Measurements from ENCODE around the gene RRP12. TPM values are rescaled to one million over a fixed set of nuclear protein-coding genes. Genes with fewer than 3 reads are reported as not detected.

RRP12 gene
- total RNA-seq, 1 donor from 2014 or later, result 23.5 TPM

DNA sequence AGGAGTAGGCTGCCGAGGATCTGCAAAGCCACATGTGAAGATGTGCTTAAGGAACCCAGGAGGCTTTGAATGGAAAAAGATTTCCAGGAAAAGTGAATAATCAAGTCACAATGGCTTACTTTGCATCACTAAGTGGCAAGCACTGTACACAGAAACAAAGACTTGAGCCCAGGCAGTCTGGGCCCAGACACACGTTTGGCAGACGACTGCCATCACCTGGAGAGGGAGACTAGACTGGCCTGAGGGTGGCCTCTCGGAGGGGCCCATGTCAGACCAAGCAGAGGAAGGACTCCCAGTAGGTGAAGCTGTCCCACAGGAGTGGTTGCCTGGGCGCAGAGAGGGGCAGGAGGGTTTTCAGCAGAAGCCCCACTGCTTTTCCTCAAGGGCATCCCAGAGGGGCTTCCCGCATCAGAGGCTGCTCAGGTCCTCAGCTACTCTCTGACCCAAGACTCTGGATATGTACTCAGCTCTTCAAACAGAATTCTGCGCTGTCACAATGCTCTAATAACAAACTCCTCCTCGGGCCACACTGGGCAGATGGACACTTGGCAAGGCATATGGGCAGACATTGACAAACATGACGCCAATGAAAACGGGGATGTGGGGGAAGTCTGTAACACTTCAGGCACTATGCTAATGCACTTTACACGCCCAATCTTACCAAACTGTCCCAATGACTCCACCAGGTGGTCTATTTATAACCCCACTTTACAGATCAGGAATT is 38.7 kb downstream of the RRP12 start:
- DNase-seq (ENCODE audit: low read depth), result no peak

DNA sequence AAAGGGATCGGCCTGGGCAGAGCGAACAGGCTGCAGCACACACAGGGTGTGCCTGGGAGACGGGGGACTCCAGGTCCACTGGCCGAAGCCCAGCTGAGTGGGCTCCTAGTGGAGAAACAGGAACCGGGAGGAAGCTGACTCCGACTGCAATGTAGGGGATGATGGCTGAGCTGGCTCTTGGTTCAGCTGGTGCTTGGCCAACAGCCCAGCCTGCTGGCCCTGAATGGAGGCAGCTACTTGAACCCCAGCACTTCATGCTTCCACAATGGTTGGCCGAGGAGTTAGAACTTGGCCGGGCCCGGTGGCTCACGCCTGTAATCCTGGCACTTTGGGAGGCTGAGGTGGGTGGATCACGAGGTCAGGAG is 39.6 kb downstream of the RRP12 start:
- TF ChIP-seq, protein P1, sequence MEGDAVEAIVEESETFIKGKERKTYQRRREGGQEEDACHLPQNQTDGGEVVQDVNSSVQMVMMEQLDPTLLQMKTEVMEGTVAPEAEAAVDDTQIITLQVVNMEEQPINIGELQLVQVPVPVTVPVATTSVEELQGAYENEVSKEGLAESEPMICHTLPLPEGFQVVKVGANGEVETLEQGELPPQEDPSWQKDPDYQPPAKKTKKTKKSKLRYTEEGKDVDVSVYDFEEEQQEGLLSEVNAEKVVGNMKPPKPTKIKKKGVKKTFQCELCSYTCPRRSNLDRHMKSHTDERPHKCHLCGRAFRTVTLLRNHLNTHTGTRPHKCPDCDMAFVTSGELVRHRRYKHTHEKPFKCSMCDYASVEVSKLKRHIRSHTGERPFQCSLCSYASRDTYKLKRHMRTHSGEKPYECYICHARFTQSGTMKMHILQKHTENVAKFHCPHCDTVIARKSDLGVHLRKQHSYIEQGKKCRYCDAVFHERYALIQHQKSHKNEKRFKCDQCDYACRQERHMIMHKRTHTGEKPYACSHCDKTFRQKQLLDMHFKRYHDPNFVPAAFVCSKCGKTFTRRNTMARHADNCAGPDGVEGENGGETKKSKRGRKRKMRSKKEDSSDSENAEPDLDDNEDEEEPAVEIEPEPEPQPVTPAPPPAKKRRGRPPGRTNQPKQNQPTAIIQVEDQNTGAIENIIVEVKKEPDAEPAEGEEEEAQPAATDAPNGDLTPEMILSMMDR (conservative IDR thresholded peaks at IDR 0.05; ENCODE audit: low read depth, low read length), result no peak
- no peak for DNase-seq (ENCODE audit: low read depth)
- no peak overlapping the region for H3K4me3 ChIP-seq (ENCODE audit: low read depth, low read length)

More for the DNA sequence above, 38.7 kb downstream of the RRP12 start:
- H3K4me3 ChIP-seq (ENCODE audit: low read depth, low read length), result no peak overlapping the region
- TF ChIP-seq, protein P1 (conservative IDR thresholded peaks at IDR 0.05; ENCODE audit: low read depth, low read length), result no peak

DNA sequence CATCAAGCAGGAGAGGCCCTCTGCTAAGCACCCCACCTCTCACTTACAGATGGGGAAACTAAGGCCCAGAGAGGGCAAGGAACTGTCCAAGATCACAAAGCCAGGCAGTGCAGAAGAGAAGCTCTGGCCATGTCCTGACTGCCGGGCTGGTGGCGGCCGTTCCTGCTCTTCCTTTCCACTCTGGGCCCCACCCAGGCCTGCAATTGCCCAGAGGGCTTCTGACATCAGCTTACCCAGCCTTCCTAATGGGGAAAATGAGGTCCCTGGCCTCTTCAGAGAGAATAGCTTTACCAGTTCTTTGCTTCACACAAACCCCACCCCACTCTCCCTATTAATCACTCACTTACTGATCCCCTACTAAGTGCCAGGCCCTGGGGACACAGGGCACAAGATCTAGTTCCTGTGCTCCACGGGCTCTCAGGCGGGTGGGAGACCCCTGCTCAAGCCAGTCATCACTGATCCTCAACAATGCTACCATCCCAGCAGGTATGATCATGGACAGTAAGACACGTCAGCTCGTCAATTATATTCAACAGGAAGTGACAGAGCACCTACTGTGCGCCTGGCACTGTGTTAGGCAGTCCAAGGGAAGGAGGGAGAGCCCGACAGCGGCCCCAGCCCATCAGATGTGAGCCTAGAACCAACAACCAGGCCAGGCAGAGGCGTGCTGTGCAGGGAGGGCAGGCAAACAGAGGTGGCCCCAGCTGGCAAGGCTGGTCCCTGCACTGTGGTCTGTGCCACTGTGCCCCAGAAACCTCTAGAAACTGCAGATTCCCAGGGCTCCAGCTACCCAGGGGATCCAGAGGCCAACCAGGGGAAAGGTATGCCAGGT is 40.2 kb downstream of the RRP12 start:
- H3K4me3 ChIP-seq (ENCODE audit: low read depth, low read length), result no peak overlapping the region
- no peak for DNase-seq (ENCODE audit: low read depth)
- TF ChIP-seq, protein P1 (conservative IDR thresholded peaks at IDR 0.05; ENCODE audit: low read depth, low read length), result no peak

DNA sequence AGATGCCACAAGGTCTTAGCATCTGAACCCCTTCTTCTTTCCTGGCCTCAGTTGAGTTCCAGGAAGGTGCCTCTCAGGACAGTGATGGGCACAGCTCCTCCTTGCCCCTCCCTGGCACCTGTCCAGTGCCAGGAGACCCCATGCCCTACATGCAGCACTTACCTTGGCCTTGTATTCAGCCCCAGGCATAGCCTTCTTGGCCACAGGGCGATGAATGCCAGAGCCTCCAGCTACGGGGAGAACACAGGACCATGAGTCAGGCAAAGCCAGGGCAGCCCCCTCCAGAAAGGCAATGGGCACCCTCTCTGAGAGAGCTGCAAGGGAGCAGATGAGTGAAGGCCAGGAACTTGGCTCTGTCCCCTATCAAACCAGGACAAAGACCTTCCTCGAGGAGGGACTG is 42.4 kb downstream of the RRP12 start:
- no peak for DNase-seq (ENCODE audit: low read depth)
- no peak overlapping the region for H3K4me3 ChIP-seq (ENCODE audit: low read depth, low read length)
- TF ChIP-seq, protein P1 (conservative IDR thresholded peaks at IDR 0.05; ENCODE audit: low read depth, low read length), result no peak

DNA sequence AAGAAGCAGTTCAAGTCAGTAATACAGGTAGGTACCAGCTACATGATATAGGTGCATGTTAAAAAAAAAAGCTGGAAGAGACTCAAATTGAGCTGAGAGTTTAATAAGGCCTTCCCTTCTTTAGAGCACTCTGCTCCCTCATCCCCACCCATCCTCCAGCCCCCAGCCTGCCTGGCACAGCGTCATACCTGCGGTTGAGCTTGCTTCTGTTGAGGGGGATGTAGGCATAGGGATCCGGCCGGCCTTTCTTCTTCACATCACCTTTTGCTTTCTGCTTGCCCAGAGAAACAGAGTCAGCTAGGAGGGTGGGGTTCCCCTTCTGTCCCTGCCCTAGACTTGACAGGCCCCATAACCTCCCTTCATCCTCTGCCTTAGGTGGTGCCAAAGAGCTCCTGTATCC is 42.8 kb downstream of the RRP12 start:
- TF ChIP-seq, protein P1 (conservative IDR thresholded peaks at IDR 0.05; ENCODE audit: low read depth, low read length), result no peak
- no peak overlapping the region for H3K4me3 ChIP-seq (ENCODE audit: low read depth, low read length)
- no peak for DNase-seq (ENCODE audit: low read depth)

DNA sequence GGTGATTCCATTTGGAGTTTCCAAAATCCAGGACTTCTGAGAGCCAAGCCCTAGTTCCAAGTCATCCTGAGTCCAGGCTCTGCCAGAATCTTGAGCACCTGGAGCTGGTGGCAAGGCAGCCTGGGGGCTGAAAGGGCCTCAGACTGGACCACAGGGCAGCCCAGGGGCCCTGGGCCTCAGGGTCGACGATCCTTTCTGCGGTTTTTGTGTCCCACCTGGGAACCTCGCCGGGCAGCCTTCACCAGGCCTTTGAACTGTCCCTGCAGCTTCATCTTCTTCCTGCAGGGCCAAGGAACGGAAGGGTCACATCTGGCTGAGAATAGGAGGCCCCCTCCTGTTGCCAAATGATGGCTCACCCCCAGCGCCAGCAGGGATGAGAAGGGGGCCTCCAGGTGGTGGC is 44.2 kb downstream of the RRP12 start:
- no peak for DNase-seq (ENCODE audit: low read depth)
- H3K4me3 ChIP-seq (ENCODE audit: low read depth, low read length), result no peak overlapping the region
- TF ChIP-seq, protein P1 (conservative IDR thresholded peaks at IDR 0.05; ENCODE audit: low read depth, low read length), result no peak

All from epithelial cell of proximal tubule (primary cell).